Glutamatergic neuron (in vitro differentiated cells): ENCODE results near the gene UNC13C. TPM values are rescaled to one million over a fixed set of nuclear protein-coding genes. Genes with fewer than 3 reads are reported as not detected.

ENCODE experiments used
- DNase-seq: peaks from one replicate; pipeline ENCODE4 v3.0.0; 2022
- H3K27ac Mint-ChIP-seq: one replicate; pipeline ENCODE4 v1.8.0; 2020; ENCODE audit warnings: mild to moderate bottlenecking, mixed read lengths, inconsistent platforms; ENCODE audit not compliant: unreplicated experiment
- H3K27me3 Mint-ChIP-seq: one replicate; pipeline ENCODE4 v1.8.0; 2020; ENCODE audit warnings: mild to moderate bottlenecking, moderate library complexity, mixed read lengths, inconsistent platforms; ENCODE audit not compliant: unreplicated experiment
- H3K36me3 Mint-ChIP-seq: one replicate; pipeline ENCODE4 v1.8.0; 2020; ENCODE audit warnings: mild to moderate bottlenecking, mixed read lengths, inconsistent platforms; ENCODE audit not compliant: unreplicated experiment
- H3K4me1 Mint-ChIP-seq: one replicate; pipeline ENCODE4 v1.8.0; 2020; ENCODE audit warnings: mild to moderate bottlenecking, low read depth, mixed read lengths, inconsistent platforms; ENCODE audit not compliant: unreplicated experiment
- H3K4me3 Mint-ChIP-seq: one replicate; pipeline ENCODE4 v1.8.0; 2020; ENCODE audit warnings: mild to moderate bottlenecking, mixed read lengths, inconsistent platforms; ENCODE audit not compliant: unreplicated experiment
- H3K9me3 Mint-ChIP-seq: one replicate; pipeline ENCODE4 v1.8.0; 2020; ENCODE audit warnings: mild to moderate bottlenecking, moderate library complexity, mixed read lengths, inconsistent platforms; ENCODE audit not compliant: unreplicated experiment
- total RNA-seq: library from RNA; stranded (reverse); fragmentation: NEBNext Ultra II Directional; extraction: Animal tissue kit (Norgen Biotek cat#: 25700); gene quantifications from one replicate; pipeline ENCODE4 v1.2.1, GENCODE V29; 2021; ENCODE audit not compliant: unreplicated experiment
- TF ChIP-seq, protein P1 (sequence below): fragments of 200-600 bp; sonication (generic); IDR thresholded peaks from one replicate; pipeline ENCODE4 v1.5.0; 2021; ENCODE audit not compliant: partially characterized antibody, unreplicated experiment

Gene UNC13C
- total RNA-seq, 1 donor from 2014 or later: 0.49 TPM

GRCh38 chr15:54620916-54621315 lies 642.7 kb downstream of the UNC13C start:
- Mint-ChIP-seq H3K9me3 (no peaks in the 10 kb centered on the region), H3K27me3 (no peaks in the 10 kb centered on the region), H3K4me3 (no peak overlapping the region), H3K4me1 (peaks cover 2% of the 10 kb centered on the region), H3K27ac (no peak overlapping the region), H3K36me3 (no peaks in the 10 kb centered on the region)
- DNase-seq: no peak
- TF ChIP-seq, protein P1, sequence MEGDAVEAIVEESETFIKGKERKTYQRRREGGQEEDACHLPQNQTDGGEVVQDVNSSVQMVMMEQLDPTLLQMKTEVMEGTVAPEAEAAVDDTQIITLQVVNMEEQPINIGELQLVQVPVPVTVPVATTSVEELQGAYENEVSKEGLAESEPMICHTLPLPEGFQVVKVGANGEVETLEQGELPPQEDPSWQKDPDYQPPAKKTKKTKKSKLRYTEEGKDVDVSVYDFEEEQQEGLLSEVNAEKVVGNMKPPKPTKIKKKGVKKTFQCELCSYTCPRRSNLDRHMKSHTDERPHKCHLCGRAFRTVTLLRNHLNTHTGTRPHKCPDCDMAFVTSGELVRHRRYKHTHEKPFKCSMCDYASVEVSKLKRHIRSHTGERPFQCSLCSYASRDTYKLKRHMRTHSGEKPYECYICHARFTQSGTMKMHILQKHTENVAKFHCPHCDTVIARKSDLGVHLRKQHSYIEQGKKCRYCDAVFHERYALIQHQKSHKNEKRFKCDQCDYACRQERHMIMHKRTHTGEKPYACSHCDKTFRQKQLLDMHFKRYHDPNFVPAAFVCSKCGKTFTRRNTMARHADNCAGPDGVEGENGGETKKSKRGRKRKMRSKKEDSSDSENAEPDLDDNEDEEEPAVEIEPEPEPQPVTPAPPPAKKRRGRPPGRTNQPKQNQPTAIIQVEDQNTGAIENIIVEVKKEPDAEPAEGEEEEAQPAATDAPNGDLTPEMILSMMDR: no peak

GRCh38 chr15:54636147-54636546 lies 657.9 kb downstream of the UNC13C start:
- Mint-ChIP-seq H3K36me3 (no peaks in the 10 kb centered on the region), H3K27ac (no peak overlapping the region), H3K4me3 (no peak overlapping the region), H3K9me3 (no peaks in the 10 kb centered on the region), H3K27me3 (no peaks in the 10 kb centered on the region), H3K4me1 (no peaks in the 10 kb centered on the region)
- no peak for DNase-seq
- TF ChIP-seq, protein P1: no peak

GRCh38 chr15:54638666-54639065 lies 660.4 kb downstream of the UNC13C start:
- TF ChIP-seq, protein P1: no peak
- DNase-seq: no peak
- H3K27ac Mint-ChIP-seq: no peak overlapping the region
- H3K27me3 Mint-ChIP-seq: no peaks in the 10 kb centered on the region
- no peaks in the 10 kb centered on the region for H3K4me1 Mint-ChIP-seq
- H3K9me3 Mint-ChIP-seq: no peaks in the 10 kb centered on the region
- no peaks in the 10 kb centered on the region for H3K36me3 Mint-ChIP-seq
- H3K4me3 Mint-ChIP-seq: no peak overlapping the region

DNA sequence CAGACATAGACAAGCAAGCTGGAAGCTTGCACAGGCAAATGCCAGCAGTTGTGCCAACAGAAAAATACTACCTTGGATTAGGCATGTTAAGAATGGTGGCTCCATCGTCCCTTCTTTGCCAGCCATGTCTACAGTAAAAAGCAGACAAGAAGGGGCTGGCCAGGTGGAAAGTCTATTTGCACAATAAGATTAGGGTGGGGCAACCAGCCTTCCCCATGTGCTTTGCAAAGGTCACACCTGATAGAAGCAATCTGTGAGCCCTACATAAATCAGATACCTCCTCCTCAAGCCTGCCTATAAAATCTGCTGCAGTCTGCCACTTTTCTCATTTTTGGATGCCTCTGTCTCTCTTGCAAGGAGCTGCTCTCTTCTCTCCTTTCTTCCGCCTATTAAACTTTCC lies 662.6 kb downstream of the UNC13C start:
- DNase-seq: no peak
- no peaks in the 10 kb centered on the region for H3K9me3 Mint-ChIP-seq
- no peak overlapping the region for H3K4me3 Mint-ChIP-seq
- H3K27me3 Mint-ChIP-seq: no peaks in the 10 kb centered on the region
- H3K36me3 Mint-ChIP-seq: no peaks in the 10 kb centered on the region
- H3K27ac Mint-ChIP-seq: no peak overlapping the region
- TF ChIP-seq, protein P1: no peak
- H3K4me1 Mint-ChIP-seq: no peaks in the 10 kb centered on the region

DNA sequence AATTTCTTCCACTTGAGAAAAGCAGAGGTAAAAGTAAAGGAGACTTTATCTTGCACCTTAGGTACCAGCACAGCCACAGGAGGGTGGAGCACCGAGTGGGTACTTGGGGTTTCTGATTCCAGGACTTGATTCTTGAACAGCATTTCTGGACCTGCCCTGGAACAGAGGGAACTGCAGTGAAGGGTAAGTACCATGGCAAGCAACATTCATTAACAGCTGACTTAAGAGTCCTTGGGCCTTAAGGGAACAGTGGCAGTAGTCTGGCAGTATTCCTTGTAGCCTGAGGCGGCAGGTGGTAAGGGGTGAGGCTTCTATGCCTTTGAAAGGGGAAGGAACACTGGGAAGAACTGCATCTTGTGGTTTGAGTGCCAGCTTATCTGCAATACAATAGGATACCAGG lies 666.6 kb downstream of the UNC13C start:
- TF ChIP-seq, protein P1: no peak
- H3K4me3 Mint-ChIP-seq: no peak overlapping the region
- no peak for DNase-seq
- no peaks in the 10 kb centered on the region for H3K4me1 Mint-ChIP-seq
- H3K27me3 Mint-ChIP-seq: no peaks in the 10 kb centered on the region
- no peak overlapping the region for H3K27ac Mint-ChIP-seq
- H3K9me3 Mint-ChIP-seq: no peaks in the 10 kb centered on the region
- no peaks in the 10 kb centered on the region for H3K36me3 Mint-ChIP-seq
